ENCODE results near the gene UPB1.

The UPB1 gene

GRCh38 chr22:24563246-24563645 lies 68.1 kb downstream of the UPB1 start:
- DNase-seq (ENCODE audit: low read depth): no peak
- TF ChIP-seq CTCF (IDR thresholded peaks at IDR 0.05; ENCODE audit: low read depth, low read length, missing control alignments): no peak
- in situ Hi-C loops (cut with HindIII; ENCODE audit: low sequenced_read_pairs): no loop called here

GRCh38 chr22:24564376-24565058 lies 69.4 kb downstream of the UPB1 start:
- in situ Hi-C loops (cut with HindIII; ENCODE audit: low sequenced_read_pairs): no loop called here
- no peak for TF ChIP-seq CTCF (IDR thresholded peaks at IDR 0.05; ENCODE audit: low read depth, low read length, missing control alignments)
- no peak for DNase-seq (ENCODE audit: low read depth)

More at GRCh38 chr22:24563246-24563645, 68.1 kb downstream of the UPB1 start:
- no peak overlapping the region for H3K4me3 ChIP-seq (ENCODE audit: low read depth, low read length)

GRCh38 chr22:24565077-24565476 lies 69.9 kb downstream of the UPB1 start:
- in situ Hi-C loops (cut with HindIII; ENCODE audit: low sequenced_read_pairs): no loop called here
- no peak for TF ChIP-seq CTCF (IDR thresholded peaks at IDR 0.05; ENCODE audit: low read depth, low read length, missing control alignments)

More at GRCh38 chr22:24564376-24565058, 69.4 kb downstream of the UPB1 start:
- no peak overlapping the region for H3K4me3 ChIP-seq (ENCODE audit: low read depth, low read length)

GRCh38 chr22:24566899-24567511 lies 71.9 kb downstream of the UPB1 start:
- TF ChIP-seq CTCF (IDR thresholded peaks at IDR 0.05; ENCODE audit: low read depth, low read length, missing control alignments): no peak
- no peak for DNase-seq (ENCODE audit: low read depth)
- H3K4me3 ChIP-seq (ENCODE audit: low read depth, low read length): no peak overlapping the region
- in situ Hi-C loops (cut with HindIII; ENCODE audit: low sequenced_read_pairs): no loop called here

More at GRCh38 chr22:24565077-24565476, 69.9 kb downstream of the UPB1 start:
- DNase-seq (ENCODE audit: low read depth): no peak
- H3K4me3 ChIP-seq (ENCODE audit: low read depth, low read length): no peak overlapping the region

- no peak for DNase-seq (ENCODE audit: low read depth)
- in situ Hi-C loops (cut with HindIII; ENCODE audit: low sequenced_read_pairs): no loop called here
- H3K4me3 ChIP-seq (ENCODE audit: low read depth, low read length): no peak overlapping the region
- no peak for TF ChIP-seq CTCF (IDR thresholded peaks at IDR 0.05; ENCODE audit: low read depth, low read length, missing control alignments)
Observed at GRCh38 chr22:24567668-24568067, 72.5 kb downstream of the UPB1 start.

- no peak for DNase-seq (ENCODE audit: low read depth)
- H3K4me3 ChIP-seq (ENCODE audit: low read depth, low read length): no peak overlapping the region
- TF ChIP-seq CTCF (IDR thresholded peaks at IDR 0.05; ENCODE audit: low read depth, low read length, missing control alignments): no peak
- in situ Hi-C loops (cut with HindIII; ENCODE audit: low sequenced_read_pairs): no loop called here
Observed at GRCh38 chr22:24571266-24571665, 76.1 kb downstream of the UPB1 start.

Data from astrocyte of the cerebellum (primary cell).